Stimulated activated CD8-positive, alpha-beta memory T cell treated with anti-CD3 and anti-CD28 coated beads, Interleukin-4, amount 100 ng/mL, for 48 hours (primary cell): ENCODE results near the gene FAM117A.
"Not testable (repeated sequence)": the region's sequence is repeated elsewhere in the genome, so short reads cannot be mapped to it uniquely, and the experiment has no call there.

ENCODE experiments used
- DNase-seq: peaks from one replicate; pipeline ENCODE4 v3.0.0-alpha.2; 2020

Gene FAM117A

DNA sequence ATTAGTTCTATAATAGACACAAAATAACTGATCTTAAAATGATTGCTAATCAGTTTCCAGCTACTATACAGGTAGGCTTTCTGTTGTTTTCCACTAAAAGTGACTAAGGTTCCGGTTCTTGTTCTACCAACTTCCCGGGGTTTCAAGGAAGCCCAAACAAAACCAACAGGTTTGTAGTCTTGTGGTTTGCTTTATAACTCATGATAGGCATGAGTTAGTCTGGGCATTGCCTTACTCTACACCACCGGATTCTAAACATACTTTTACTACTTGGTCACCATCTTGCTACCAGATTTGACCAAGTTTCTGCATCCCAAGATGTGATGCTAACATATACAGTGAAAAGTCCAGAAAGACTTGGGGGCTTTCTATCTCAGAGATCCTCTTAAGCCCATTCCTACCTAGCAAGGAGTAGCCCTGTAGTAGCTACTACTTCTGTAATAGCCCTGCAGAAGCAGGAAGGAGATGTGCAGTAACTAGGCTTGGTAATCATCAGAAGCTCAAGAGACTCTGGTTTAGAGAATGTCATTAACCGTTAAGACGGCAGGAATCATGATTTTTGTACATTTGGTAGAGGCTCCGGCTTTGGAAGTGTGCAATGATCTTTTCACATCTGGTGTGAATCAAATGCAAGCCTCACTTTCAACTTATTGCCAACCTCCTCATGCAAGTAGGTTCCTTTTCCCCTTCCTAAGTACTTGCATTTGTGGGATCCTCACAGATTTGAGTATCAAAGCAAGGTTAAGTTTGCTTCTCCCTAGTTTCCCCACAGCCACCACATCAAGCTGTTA, 1.6 kb downstream of the FAM117A start:
- DNase-seq, result no peak

DNA sequence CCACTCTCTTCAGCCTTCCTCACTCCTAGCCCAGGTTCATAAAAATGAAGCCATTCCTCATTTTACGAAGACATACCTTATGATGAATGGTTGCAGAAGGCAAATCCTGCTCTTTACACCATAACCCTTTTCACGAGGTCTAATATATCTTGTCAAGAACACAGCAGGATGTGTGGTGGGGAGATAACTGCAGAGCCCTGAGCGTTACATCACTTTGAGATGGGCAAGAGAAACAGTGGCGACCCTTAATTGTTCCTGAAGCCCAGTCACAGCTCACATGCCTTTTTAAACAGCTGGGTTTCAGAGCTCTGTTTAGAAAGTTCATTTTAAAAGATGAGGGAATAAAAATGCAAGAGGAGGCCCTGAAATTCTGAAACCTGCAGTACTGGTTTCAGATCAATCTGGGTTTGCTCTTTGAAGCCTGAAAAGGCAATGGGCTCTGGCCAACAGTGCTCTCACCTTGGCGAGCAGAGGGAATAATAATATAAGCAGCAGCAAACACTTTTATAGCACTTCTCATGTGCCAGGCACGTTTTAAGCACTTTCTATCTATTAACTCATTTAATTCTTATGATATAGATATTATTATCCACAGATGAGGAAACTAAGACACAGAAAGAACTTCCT, 2.9 kb downstream of the FAM117A start:
- no peak for DNase-seq

DNA sequence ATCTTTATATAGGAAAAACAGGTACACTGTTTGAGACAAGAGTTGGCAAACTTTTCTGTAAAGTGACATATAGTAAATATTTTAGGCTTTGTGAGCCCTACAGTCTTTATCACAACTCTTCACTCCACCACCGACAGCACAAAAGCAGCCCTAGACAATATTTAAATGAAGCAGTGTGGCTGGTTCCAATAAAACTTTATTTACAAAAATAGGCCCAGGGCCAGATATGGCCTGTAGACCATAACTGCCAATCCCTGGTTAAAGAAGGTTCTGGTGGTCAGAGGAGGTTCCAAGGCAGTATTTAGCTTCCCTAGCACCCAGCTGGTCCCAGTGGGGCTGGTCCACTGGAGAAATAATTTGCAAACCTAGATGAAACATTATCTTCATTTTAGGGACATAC, 3.6 kb downstream of the FAM117A start:
- no peak for DNase-seq

DNA sequence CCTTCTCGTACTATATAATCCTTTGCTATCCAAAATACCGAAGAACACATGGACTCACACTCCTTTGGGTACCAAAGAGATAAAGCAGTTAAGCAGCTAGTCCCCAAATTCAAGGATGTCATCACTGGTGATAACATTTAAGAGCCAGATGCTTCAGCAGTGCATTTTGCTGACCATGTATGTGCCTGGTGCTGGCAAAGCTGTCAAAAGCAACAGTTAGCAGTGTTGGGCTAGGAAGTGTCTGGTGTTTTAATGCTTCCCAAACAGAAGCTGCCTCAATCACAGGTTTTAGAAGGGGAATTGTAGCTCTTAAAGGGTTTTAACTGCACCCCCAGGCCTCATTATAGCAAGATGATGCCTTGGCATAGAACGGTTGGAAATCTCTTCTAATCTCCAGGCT, 4.7 kb downstream of the FAM117A start:
- DNase-seq, result no peak

- DNase-seq, result not testable (repeated sequence)
These were observed 5.4 kb downstream of the FAM117A start for GRCh38 chr17:49758464-49759010.

GRCh38 chr17:49757151-49757777, 6.7 kb downstream of the FAM117A start:
- no peak for DNase-seq

- no peak for DNase-seq
These were observed 7.4 kb downstream of the FAM117A start for GRCh38 chr17:49756323-49757150.

DNA sequence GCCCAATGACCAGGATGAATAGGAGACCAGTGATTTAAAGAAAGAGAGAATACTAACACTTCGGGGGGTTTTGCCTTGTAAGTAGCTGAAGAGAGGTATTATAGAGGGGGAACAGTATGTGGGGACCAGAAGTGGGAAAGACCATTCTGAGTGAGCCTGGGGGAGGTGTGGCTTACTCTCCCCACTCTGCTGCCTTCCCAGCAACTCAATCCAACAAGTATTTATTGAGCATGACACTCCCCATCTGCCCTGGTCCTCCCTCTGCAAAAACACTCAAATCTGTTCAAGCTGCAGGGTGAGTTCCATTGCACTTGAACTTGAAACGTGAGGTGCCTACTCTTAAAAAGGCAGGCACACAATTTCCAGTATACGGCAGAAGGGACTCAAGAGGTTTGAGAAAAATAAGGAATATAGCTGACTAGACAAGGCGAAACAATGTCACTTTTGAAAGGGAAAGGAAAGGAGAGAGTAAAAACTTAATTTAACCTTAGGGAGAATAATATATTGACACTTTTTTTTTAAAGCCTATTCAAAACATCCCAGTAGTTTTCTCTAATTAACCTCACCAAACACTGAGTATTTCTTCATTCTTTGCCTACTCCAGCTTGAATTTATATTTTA, 8.2 kb downstream of the FAM117A start:
- DNase-seq, result no peak

DNA sequence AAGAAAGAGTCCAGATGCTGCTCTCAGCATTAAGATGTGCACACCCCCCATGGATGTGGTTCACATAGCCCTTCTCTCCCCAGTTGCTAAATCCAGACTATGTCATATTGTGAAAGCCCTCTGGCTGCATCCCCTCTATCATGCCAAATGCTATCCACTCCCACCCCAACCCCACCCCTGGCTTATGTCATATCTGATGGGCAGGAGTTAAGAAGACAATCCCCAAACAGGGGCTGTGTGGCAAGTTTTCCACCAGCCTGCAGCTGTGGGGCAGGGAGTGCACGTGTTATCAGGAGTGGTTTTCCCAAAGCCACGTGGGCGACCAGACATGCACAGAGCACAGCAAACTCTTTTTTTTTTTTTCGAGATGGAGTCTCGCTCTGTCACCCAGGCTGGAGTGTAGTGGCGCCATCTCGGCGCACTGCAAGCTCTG, 10.0 kb downstream of the FAM117A start:
- no peak for DNase-seq

DNA sequence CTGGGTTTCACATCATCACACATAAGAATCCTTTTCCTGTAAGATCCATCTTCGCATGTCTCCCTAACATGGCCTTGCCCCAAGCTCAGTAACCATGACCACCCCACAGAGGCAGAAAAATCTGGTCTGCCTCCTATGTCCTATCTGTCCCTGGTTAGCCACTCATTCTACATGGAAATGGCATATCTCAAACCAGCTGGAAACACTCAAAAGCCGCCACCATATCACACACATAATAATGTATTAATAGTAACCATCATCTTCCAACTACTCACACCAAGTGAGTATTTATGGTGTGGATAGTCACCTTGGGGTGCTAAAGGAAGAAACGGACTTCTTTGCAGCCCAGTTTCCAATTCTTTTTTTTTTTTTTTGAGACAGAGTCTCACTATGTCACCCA, 11.4 kb downstream of the FAM117A start:
- no peak for DNase-seq

DNA sequence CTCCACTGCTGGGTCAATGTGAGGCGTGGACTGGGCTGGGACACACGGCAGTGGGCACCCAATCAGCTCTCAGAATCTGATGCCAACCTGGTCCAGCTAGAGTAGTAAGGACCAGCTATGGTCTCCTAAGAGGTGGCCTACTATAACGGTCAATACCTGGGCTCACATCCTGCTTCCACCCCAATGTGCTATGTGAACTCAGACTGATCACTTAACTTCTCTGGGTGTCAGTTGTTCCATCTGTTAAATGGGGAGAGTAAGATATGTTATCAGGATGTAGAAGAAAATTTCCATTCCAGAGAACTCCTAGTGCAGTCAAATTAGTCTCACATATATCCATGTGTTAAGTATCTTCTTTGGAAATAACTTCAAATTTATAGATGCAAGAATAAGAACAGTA, 14.2 kb downstream of the FAM117A start:
- no peak for DNase-seq

- DNase-seq, result peak; percentile 63
These were observed 15.1 kb downstream of the FAM117A start for GRCh38 chr17:49748791-49749190.

- no peak for DNase-seq
These were observed 15.7 kb downstream of the FAM117A start for GRCh38 chr17:49748223-49748622.

- no peak for DNase-seq
These were observed 16.3 kb downstream of the FAM117A start for GRCh38 chr17:49747632-49748031.

DNA sequence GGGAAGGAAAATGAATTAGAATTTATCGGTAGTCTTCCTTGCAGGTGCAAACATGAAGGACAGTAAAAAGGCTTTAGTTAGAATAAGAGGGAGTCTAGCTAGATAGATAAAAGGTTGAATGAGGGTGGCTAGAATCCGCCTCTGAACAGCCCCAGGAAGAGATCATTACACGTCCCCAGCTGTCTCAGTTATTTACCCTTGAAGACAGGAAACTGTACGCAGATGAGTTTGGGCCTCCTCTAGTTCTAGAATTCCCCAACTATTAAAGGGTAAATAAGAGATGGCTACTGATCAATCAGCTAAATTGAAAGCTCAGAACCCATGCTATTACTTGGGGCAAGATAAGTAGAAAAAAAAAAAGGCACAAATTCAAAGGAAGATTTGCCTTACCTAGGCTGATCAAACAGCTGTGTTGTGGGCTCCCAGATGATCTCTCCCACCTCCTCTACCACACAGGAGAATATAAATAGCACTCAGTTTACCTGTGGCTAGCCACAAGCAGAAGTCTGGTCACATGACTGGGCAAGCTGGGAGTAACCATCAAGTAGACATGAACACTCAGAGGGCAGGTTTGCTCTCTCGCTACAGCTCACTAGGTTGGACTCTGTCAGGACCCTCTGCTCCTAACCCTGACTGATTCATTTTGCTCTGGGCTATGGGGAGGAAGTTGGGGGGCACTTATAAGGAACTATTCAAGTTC, 17.0 kb downstream of the FAM117A start:
- no peak for DNase-seq

DNA sequence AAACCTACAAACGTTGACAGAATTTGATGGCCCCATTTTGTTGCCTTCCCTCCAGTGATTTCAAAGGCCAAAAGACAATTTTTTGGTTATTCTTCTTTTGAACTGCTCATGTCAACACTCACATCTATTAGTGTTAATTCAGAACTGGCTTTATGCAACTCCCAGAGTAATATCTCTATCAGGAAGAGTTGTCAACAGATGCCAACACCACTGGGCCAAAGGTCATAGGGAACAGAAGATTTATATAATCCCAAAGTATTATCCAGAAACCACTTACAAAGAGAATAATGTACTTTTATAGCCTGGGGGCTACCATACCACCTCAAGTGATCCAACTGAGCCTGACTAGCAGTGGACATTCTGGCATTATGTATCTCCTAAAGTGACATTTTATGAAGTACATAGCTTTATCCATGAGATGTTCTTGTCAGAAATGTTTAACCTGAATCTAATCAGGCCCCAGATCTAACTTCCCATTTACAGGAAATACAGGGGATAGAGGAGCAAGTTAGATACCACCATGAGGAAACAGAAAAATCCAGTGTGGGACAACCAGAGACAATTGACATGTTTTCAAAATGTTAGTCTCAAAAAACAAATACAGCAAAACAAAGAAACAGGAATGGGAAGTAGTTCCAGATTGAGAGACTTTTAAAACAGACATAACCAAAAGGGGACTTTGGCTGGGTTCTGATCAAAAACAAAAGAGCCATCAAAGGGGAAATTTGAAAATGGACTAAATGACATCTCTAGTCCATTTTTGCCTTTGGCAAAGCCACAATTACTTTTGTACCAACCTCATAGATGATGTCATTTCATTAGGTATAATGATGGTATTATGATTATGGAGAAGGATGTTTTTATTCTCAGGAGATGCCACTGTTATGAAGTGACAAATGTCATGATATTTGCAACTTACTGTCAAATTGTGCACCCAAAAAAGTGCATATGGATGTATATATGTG, 18.5 kb downstream of the FAM117A start:
- DNase-seq, result no peak

GRCh38 chr17:49742166-49742638, 21.7 kb downstream of the FAM117A start:
- no peak for DNase-seq

- no peak for DNase-seq
These were observed 22.2 kb downstream of the FAM117A start for GRCh38 chr17:49741692-49742076.

DNA sequence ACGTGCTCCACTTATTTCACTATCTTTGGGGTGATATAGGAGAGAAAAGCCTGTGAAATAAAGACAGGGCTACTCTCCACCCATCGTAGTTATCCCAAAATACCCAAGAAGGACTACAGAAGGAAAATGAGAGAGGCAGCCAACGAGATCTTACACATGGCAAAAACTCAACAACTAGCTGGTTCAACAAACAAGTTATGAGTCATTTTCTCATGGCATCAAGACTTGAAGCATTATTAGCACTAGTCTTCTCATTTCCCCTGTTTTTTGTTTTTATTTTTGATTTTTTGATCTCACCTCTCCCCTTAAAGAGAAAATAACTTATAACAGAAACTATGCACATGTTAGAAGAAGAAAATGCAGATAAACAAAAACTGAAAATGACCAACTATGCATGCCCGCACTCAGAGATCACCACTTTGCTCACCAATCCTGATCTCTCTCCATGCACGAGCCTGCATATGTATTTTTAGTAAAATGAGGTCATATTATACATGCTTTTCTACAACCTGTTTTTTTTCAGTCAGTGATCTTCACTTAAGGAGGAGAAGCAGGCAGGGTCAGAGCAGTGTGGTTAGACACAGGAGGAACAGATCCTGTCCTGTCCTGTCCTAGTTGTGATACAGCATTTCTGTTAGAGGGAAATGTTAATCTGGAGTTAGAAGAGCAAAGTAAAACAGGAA, 22.8 kb downstream of the FAM117A start:
- DNase-seq, result no peak
